Adrenal gland (tissue), 12 donors: ENCODE data around the gene RUVBL2. TPM values are rescaled to one million over a fixed set of nuclear protein-coding genes. Genes with fewer than 3 reads are reported as not detected.

Experiments used
- DNase-seq, 7 donors: peaks; one replicate each; pipeline ENCODE4 v3.0.0-alpha.2; 2019 to 2020
- H3K27ac ChIP-seq, 5 donors: fragments of 200-600 bp; sonication (generic) in 4 of 5; 1 replicate in 3 of 5; 2 replicates in 2 of 5; pipeline versions ENCODE4 v1.5.1 to v1.8.0; 2016 to 2020; ENCODE audit warnings: mild to moderate bottlenecking in 1 of 5
- H3K27me3 ChIP-seq: fragments of 200-600 bp; 2 replicates; pipeline ENCODE4 v1.8.0; 2021
- H3K36me3 ChIP-seq, 2 donors: fragments of 200-600 bp; replicated peaks in 1 of 2; 1 replicate in 1 of 2; 2 replicates in 1 of 2; pipeline versions ENCODE4 v1.5.1 to v1.8.0; 2018 to 2022
- H3K4me1 ChIP-seq, 2 donors: fragments of 200-600 bp; replicated peaks in 1 of 2; 1 replicate in 1 of 2; 2 replicates in 1 of 2; pipeline versions ENCODE4 v1.5.1 to v1.8.0; 2018 to 2021
- H3K4me3 ChIP-seq, 4 donors: fragments of 200-600 bp; sonication (generic) in 3 of 4; one replicate each; pipeline ENCODE4 v1.5.1; 2016 to 2018
- H3K9me3 ChIP-seq, 3 donors: fragments of 200-600 bp; sonication (generic) in 1 of 3; replicated peaks in 1 of 3; 1 replicate in 2 of 3; 2 replicates in 1 of 3; pipeline versions ENCODE4 v1.5.1 to v1.8.0; 2016 to 2021
- CTCF ChIP-seq, 6 experiments: fragments of 450-650 bp in 4 of 6; fragments of 200-600 bp in 2 of 6; sonication (generic) in 1 of 6; IDR thresholded peaks; 1 replicate in 5 of 6; 2 replicates in 1 of 6; pipeline versions ENCODE4 v1.5.1 to v1.8.0; 2016 to 2021; ENCODE audit warnings: antibody characterized with exemption in 6 of 6, mild to moderate bottlenecking in 2 of 6, moderate library complexity in 1 of 6
- POLR2A ChIP-seq, 2 donors: fragments of 450-650 bp; IDR thresholded peaks; one replicate each; pipeline ENCODE4 v1.6.1; 2017; ENCODE audit warnings: antibody characterized with exemption in 2 of 2, mild to moderate bottlenecking in 2 of 2, moderate library complexity in 1 of 2
- WGBS, 4 donors: extraction: QIAGEN DNeasy Blood & Tissue Kit in 2 of 4; methylation state at CpG; one replicate each; pipeline versions ENCODE4 v1.1.5 to v1.1.7; 2013 to 2017; 5-methylcytosine and 5-hydroxymethylcytosine counted together
- intact Hi-C, 2 donors: fragments of 100-400 bp; cut with DNase I; formaldehyde crosslinking; loops; one replicate each; pipeline versions ENCODE4 v1.14.1 to v1.15.0; 2022 to 2023
- polyA plus RNA-seq, 3 donors: library from polyadenylated mRNA; stranded (reverse); fragments of 200-250 nt in 2 of 3; fragments of 350-450 nt in 1 of 3; fragmentation: Illumina TruSeq in 1 of 3; extraction: RNeasy Lipid Tissue Mini Kit (QIAGEN cat#74804) in 1 of 3; gene quantifications; one replicate each; pipeline ENCODE4 v1.2.3, GENCODE V29; 2013 to 2014
- total RNA-seq, 9 donors: library from RNA; depleted of rRNA in 4 of 9; stranded (reverse); fragments of >200 nt in 4 of 9; fragments of 120-200 nt in 1 of 9; fragmentation: NEBNext Ultra II Directional in 1 of 9; extraction: Animal tissue kit (Norgen Biotek cat#: 25700) in 1 of 9; gene quantifications; one replicate each; pipeline versions ENCODE4 v1.1.0 to v1.2.4, GENCODE V29; 2013 to 2023
- donor health status: healthy with polysubstance abuse.
- donor health status: Bipolar disorder and iron deficiency.
- donor health status: DM: yes; HTN: yes; CAD: no.
- donor health status: DM: no; HTN: no; CAD: no.
- donor health status: DM: no; HTN: no; CAD: no.
- donor health status: DM: yes; HTN: yes; CAD: no.

The RUVBL2 gene
- total and polyA plus RNA-seq, 12 donors: 41.3 to 143 (median 75.6) TPM

- H3K36me3 ChIP-seq: no peaks in the 10 kb centered on the region
- 75 to 100% (median 92%) methylated on average over 1 to 9 of the region's 9 CpGs for WGBS, 4 donors
- H3K9me3 ChIP-seq: no peaks in the 10 kb centered on the region
- H3K4me3 ChIP-seq: no peak overlapping the region
- TF ChIP-seq CTCF (IDR thresholded peaks at IDR 0.05) (no peak), POLR2A (IDR thresholded peaks at IDR 0.05) (no peak)
- no peaks in the 10 kb centered on the region for H3K4me1 ChIP-seq
- intact Hi-C loops: no loop called here
- H3K27ac ChIP-seq: no peak overlapping the region
- no peak for DNase-seq
- no peaks in the 10 kb centered on the region for H3K27me3 ChIP-seq
Observed at GRCh38 chr19:48946463-48947257, 47.0 kb upstream of the RUVBL2 start.

GRCh38 chr19:48947258-48947542, 46.5 kb upstream of the RUVBL2 start:
- H3K27ac ChIP-seq: no peak overlapping the region
- no peaks in the 10 kb centered on the region for H3K27me3 ChIP-seq
- WGBS, 4 donors: 96 to 100% (median 99%) methylated on average over 2 to 3 of the region's 3 CpGs

DNA sequence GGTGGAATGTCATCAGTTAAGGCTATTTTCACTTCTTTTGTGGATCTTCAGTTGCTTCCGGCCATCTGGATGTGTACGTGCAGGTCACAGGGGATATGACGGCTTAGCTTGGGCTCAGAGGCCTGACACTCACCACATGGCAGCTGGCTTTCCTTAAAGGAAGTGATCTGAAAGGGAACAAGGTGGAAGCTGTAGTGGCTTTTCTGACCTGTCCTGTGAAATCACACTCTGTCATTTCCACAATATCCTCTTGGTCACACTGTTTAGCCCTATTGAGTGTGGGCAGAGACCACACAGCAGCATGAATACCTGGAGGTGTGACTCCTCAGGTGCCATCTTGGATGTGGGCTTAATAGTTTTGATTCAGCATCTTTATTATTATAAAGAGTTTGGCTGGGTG, 43.5 kb upstream of the RUVBL2 start:
- H3K4me1 ChIP-seq: peaks cover 0 to 2% of the 10 kb centered on the region in 2 donors
- no peak for DNase-seq
- no peak overlapping the region for H3K27ac ChIP-seq
- H3K4me3 ChIP-seq: no peak overlapping the region
- 63 to 75% (median 71%) methylated on average over 3 of the region's 3 CpGs for WGBS, 4 donors
- TF ChIP-seq CTCF (IDR thresholded peaks at IDR 0.05) (no peak), POLR2A (IDR thresholded peaks at IDR 0.05) (no peak)
- H3K27me3 ChIP-seq: no peaks in the 10 kb centered on the region
- intact Hi-C loops: no loop called here
- no peaks in the 10 kb centered on the region for H3K36me3 ChIP-seq
- H3K9me3 ChIP-seq: no peaks in the 10 kb centered on the region

More at GRCh38 chr19:48947258-48947542, 46.5 kb upstream of the RUVBL2 start:
- Histone ChIP-seq H3K4me3 (no peak overlapping the region), H3K36me3 (no peaks in the 10 kb centered on the region), H3K4me1 (no peaks in the 10 kb centered on the region), H3K9me3 (no peaks in the 10 kb centered on the region)
- TF ChIP-seq CTCF (IDR thresholded peaks at IDR 0.05) (no peak), POLR2A (IDR thresholded peaks at IDR 0.05) (no peak)
- DNase-seq: no peak
- intact Hi-C loops: no loop called here

DNA sequence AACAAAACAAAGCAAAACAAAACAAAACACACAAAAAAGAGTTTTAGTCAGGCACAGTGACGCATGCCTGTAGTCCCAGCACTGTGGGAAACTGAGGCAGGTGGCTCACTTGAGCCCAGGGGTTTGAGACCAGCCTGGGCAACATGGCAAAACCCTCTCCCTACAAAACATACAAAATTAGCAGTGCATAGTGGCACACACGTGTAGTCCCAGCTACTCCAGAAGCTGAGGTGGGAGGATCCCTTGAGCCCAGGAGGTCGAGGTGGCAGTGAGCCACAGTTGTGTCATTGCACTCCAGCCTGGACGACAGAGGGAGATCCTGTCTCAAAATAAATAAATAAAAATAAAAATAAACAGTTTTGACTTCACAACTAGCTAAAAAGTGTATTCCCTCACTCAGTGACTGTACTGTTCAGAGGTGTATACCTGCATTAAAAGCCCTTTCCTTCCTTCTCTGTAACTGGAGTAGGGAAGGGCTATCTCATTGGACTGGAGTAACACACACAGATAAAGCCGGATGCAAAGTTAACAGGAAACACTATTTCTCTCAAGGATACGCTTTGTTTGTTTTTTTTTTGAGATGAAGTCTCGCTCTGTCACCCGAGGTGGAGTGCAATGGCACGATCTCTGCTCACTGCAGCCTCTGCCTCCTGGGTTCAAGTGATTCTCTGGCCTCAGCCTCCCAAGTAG, 42.7 kb upstream of the RUVBL2 start:
- Histone ChIP-seq H3K27ac (peak overlapping the region in 2 of 5 donors; percentile 8 to 24), H3K27me3 (no peaks in the 10 kb centered on the region), H3K36me3 (no peaks in the 10 kb centered on the region), H3K4me1 (peaks cover 0 to 10% of the 10 kb centered on the region in 2 donors), H3K4me3 (no peak overlapping the region), H3K9me3 (no peaks in the 10 kb centered on the region)
- DNase-seq: no peak
- intact Hi-C loops: no loop called here
- WGBS, 4 donors: 36 to 43% (median 43%) methylated on average over 9 of the region's 9 CpGs
- TF ChIP-seq CTCF (IDR thresholded peaks at IDR 0.05): no peak
- no peak for TF ChIP-seq POLR2A (IDR thresholded peaks at IDR 0.05)
